Ramos (cell line): ENCODE measurements around the gene TMEM54.

Source experiments
- in situ Hi-C: fragments of 300-500 bp; cut with MboI; formaldehyde crosslinking; loops from one replicate; pipeline ENCODE4 v1.14.3; 2022; ENCODE audit warnings: low sequenced_read_pairs; ENCODE audit not compliant: unreplicated experiment

TMEM54 gene

DNA sequence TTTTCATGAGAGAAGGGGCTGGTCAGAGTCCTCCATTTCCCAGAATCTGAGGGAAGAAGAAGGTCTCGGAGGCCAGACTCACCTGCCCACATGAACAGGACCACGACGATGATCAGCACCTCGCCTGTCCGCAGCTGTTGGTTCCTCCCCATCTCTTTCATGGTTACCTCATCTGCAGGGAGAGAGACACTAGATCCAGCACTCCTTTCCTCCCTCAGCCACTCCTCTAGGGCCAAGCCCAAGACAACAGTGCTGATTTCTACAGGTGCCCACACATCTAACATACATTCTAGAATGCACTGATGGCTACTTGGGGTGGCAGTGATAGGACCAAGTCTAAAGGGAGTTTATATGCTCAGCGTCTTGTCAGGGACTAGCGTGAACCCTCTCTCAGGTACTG lies 33.5 kb downstream of the TMEM54 start:
- in situ Hi-C loops, result no loop called here

DNA sequence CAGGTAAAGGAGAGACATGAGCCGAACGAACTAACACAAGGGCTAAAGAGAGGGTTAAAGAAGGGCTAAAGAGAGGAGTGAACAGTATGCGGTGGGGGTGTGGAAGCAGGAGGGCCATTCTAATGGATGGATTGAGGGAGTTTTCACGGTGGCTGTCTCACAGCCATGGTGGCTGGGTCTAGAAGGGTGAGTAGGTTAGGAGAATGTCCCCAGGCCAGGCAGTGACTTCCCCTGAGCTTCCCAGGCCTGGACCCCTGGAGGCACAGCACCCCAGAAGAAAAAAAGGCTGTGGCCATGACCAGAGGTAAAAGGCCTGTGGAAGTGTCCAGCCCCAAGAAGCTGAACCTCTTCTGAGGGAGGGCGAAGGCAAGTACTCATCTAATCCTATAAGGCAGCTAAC lies 34.0 kb downstream of the TMEM54 start:
- in situ Hi-C loops, result no loop called here

DNA sequence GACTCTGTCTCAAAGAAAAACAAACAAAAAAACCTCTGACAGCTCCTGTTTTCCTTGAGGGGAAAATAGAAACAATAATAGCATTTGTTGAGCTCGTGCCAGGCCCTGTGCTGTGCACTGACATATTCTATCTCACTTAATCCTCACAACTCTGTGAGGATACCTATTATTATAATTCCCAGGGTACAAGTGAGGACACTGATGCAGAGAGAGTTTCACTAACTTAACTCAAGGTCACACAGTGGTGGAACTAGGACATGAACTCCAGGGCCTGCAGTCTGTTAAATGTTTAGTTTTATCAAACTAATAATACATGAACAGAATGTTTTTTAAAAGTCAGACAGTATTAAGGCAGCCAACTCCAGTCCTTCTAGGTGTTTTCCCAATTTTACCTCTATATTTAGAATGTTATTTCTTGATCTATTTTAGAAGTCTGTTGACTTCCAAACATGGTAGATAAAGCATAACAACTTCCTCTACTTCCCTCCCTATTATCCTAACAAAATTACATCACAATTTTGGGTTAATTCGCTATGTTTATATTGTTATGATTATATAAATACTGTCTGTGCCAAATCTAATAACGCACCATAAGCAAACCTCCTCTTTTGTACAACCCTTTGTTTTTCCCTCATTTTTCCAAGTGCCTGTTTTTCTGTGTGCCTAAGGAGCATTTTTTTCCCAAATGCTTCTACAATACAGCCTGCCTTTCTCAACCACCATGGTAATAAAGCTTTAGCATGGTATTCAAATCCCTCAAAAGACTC lies 35.4 kb downstream of the TMEM54 start:
- in situ Hi-C loops, result no loop called here

DNA sequence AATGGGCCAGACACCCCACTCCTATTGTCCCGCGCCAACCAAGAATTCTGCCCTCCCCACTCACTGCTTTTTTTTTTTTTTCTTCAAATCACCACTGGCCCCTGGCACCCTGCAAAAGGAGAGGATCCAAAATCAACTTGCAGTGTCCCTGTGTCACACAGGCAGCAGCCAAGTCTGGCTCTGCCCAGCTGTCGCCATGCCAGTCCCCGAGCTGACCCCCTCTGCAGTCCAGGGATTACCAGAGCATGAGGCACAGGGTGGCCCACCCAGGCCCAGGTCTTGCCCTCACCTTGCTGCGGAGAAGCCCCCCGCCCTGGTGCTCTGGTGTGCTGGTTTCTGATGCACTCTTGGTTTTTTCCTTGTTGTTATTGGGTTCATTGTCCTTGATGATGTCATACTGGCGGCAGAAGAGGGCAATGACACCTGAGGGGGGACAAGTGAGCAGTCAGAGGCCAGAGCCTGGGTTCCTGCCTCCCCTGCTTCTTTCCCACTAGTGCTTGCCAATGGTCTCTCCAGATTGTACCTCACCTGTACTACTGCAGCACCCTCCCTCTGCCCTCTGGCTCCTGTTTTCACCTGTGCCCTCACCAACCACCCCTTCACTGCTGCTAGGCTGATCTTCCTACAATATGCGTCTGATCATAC lies 36.7 kb downstream of the TMEM54 start:
- in situ Hi-C loops, result no loop called here

DNA sequence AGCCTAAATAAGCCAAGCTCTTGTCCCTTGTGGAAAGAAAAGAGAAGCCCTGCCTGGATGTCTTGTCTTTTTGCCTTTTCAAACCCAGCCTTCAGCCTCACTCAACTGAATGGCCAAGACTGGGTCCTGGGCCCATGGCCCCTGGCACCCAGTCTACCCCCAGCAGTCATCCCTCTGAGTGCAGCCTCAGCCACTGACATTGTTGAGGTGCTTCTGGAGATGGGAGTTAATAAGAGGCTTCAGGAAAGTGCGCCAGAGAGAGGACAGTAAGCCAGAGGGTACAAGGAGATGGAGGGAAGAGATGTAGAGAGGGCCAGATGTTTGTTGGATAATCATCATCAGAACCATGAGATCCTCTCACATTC lies 37.3 kb downstream of the TMEM54 start:
- in situ Hi-C loops, result no loop called here

DNA sequence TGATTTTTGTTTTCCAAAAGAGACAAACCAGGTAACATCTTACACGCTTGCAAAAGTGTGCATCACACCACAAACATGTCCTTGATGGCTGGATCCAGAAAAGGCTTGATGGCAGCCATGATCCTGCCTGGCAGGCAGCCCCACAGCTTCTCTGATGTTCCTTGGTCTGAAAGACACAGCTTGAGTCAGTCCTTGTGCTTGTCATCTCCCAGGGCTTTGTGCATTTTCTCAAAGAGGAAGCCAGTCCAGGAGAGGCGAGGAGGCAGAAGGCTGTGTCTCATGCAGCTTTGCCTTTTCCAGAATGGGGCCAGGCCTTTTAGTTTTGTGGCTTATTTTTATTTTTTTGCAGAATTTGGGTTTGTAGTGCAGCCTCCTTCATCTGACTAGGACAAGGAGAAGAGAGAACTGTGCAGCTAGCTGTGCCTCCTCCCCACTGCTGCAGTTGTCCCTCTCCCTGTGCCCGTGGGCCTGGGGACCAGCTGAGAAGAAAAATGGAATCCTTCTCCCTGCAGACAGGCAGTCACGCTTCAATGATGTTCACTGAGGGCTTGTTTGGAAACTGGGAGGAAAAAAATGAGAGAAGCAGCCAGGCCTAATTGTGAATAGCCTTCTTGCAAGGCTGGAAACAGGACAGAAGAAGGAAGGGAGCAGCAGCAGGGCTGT lies 37.8 kb downstream of the TMEM54 start:
- in situ Hi-C loops, result no loop called here

DNA sequence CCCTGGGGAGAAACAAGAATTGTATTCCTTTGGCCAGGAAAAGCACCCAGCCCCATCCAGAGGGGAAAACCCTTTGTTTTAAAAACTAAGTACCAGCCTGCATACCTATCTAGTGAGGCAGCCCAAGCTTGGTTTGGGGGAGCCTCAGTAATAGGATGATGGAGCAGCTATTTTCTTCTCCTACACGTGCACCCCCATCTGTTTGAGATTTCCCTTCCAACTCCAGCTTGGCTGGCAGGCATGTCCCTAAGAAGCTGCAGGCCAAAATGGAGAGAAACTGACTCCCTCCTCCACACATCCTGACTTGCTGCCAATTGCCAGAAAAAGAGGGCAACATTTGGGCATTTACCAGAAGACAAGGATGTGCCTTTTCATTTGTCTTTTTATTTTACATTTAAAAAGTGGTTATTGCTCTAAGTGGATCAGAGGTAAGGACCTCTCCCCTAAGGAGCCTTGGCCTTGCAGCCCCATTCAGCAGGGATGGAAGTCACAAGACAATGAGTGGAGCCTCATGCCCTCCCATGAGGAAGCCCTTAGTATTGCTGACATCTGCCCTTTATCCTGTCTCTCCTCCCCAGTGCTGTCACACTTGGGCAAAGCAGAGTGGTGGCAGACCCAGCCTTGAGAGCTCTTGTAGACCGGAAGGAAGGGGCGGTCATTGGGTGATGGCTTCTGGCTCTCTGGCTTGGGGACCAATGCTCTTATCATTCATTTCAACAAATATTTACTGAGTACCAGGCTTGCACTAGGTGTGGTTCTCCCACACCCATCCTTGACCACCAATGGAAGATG lies 39.1 kb downstream of the TMEM54 start:
- in situ Hi-C loops, result no loop called here

DNA sequence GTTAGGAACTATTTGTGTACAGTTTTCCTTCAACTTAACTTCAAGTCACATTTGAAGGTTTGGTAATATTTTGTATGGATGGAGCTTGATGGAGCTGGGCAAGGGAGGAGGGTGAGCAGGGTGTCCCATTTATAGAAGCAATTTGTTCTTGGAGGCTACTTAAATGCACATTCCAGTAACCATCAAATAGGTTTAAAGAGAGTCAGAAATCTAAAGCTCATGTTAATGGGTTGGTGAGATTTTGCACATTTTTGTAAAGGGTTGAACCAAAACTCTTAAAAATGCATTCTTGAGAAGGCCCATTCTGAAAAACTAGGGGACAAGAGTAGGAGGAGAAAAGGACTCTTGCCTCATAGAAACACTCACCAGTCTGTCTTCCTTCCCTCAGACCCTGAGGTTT lies 40.6 kb downstream of the TMEM54 start:
- in situ Hi-C loops, result no loop called here

DNA sequence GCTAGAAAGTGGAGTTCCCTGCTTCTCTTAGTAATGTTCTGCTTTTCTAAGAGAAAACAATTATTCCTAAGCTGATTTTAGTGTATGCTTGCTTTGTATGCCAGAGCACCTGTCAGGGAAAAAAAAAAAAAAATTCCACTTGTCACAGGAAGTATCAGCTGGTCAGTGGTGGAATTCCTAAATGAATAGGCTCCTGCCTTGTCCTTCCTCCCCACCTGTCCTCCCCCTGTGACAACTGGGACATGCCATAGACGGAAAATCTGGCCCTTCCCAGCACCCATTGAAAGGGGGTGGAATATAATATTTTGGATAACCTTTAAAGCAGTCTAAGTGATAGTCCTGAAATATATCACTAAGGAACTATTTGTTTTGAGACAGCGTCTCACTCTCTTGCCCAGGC lies 41.3 kb downstream of the TMEM54 start:
- in situ Hi-C loops, result no loop called here

DNA sequence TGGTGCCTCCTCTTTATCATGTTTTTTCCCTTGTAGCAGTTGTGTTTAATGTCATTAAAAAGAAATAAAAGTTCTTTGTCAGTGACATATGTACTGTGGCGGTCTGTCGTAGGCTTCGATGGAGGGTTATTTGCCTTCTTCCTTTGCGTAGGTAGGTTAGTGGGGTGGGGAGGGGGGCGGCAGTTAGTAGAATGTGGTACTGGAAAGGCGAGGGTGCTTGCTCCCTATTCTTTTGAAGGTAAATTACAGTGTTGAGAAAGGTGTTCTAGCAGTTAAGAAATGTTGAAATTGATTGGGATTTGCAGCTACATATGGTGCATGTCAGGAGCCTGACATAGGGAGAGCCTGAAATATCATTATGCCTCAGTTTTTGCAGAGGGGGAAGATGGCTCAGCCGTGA lies 42.4 kb downstream of the TMEM54 start:
- in situ Hi-C loops, result no loop called here

DNA sequence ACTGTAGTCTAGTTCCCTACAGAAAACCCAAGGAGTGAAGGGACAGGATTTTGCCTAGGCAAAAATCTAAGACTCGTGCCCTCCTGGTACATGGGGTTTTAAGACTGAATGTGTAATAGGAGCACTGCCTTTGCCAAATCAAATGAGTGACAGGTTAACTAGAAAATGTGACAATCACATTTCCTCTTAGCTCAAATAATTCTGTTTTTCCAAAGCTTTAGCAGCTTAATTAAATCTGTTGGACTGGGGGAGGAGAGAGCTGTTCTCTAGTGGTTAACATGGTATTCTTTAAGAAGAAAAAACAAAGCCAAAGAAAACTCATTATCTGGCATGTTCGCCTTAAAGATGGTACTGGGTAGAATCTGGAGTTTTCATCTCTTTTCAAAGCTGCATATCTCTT lies 43.1 kb downstream of the TMEM54 start:
- in situ Hi-C loops, result no loop called here

DNA sequence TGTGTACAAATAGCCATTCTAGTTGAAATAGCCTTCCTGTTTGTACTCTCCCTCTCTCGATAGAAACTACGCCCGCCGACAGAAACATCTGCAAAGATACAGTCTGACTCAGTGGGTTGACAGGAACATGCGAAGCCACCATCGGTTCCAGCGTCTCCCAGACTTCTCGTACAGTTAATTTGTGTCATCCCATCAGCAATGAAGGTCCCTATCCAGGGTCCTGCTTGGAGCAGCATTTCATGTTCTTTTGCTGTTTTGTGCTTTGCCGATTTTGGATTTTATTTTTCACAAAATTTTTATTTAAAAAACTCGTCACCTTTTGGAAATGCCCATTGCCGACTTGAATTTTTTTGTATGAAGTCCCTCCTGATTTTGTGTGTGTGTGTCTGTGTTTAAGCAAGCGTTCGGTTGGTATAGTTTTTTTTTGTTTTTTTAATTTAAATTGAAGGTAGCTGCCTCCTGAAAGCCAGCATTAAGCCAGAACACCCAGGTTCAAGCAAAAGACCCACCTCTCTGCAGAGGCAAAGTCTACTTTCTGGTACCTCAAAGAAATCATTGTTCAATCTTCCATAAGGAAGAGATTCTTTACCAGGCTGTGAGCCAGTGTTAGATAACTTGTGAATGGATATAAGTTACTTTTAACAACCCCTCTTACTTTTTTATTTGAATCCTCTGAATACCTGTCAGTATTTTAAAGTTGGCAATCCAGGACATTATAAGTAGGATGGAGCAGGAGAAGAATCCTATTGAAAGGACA lies 45.1 kb downstream of the TMEM54 start:
- in situ Hi-C loops, result no loop called here

DNA sequence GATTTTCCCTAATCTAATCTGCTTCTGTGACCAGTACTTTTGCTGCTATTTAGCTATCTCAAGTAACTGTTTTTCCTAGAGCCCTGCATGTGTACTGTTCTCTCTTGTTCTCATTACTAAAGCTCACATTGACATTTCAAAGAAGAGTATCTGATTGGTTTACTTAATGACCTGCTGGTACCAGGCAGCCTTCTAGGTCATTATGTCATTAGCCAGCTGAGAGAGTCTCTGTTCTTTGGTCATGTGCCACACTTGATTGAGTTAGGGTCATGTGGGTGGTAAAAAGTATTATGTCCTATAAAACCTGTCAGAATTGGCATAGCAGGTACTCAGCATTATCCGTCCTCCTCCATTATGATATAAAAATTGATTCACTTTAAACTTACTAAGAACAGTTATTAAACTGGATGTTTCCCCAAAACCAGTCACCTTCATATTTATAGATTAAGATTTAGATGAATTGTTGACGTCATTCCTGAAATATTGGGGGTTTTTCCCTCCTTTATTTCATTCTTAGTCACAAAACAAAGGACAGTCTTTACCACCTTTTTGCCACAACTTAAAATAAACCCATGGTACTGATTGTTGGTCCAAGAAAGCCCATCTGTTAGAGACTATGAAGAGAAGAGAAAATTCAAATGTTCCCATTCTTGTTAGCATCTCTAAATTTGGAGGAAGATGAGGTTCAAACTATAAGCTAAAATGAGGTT lies 52.7 kb downstream of the TMEM54 start:
- in situ Hi-C loops, result no loop called here
